ENCODE results near the gene SND1. TPM values are rescaled to one million over a fixed set of nuclear protein-coding genes. Genes with fewer than 3 reads are reported as not detected.
"Not testable (repeated sequence)": the region's sequence is repeated elsewhere in the genome, so short reads cannot be mapped to it uniquely, and the experiment has no call there.

SND1 gene
- polyA plus RNA-seq, 1 donor: 156 TPM

DNA sequence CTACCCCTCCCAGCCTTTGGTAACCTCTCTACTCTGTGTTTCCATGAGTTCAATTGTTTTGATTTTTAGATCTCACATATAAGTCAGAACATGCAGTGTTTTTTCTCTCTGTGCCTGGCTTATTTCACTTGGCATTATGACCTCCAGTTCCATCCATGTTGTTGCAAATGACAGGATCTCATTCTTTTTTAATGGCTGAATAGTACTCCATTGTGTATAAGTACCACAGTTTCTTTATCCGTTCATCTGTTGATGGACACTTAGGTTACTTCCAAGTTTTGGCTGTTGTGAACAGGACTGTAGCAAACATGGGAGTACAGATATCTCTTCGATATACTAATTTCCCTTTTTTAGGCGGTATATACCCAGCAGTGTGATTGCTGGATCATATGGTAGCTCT lies 237.7 kb downstream of the SND1 start:
- DNase-seq: no peak

- DNase-seq: no peak
These were observed 238.7 kb downstream of the SND1 start for GRCh38 chr7:127890726-127891125.

- DNase-seq: no peak
These were observed 239.2 kb downstream of the SND1 start for GRCh38 chr7:127891144-127891543.

GRCh38 chr7:127891854-127892438 lies 240.0 kb downstream of the SND1 start:
- DNase-seq: no peak

DNA sequence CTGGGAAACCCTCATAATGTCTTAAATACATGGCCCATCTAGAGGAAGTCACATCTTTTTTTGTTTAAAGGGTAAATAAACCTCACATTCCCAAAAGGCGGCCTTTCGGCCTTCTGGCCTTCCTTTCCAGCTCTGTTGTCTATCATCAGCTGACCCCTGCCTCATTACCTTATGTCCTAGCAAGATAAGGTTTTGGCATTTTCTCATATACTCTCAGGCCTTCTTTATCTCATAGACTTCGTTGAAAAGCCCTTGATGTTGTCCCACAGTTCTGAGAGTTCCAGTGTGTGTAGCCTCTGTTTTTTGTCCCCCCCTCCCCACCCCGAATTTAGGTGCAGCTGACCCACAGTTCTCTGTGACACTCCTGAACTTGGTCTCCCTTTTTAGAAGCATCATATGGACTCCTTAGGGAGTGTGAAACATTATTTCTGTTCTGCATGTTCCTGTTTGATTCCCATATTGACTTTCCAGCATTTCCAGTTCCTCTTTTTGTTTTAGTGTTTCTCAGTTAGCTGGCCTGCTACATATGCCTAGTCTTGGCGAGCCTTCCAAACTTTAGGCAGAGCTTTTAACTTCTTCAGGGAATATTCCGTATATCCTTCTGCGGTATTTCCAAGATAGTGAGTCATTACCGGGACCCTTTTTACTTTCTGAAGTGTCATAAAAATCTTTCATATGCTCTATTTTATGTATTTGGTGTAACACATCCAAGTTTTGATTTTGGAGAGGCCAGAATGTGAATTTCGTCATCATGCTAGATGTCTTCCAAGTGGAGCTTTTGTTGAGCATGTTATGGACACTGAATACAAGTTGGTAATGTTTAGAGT lies 240.7 kb downstream of the SND1 start:
- DNase-seq: no peak

GRCh38 chr7:127893547-127893946 lies 241.6 kb downstream of the SND1 start:
- DNase-seq: no peak

GRCh38 chr7:127894588-127894987 lies 242.6 kb downstream of the SND1 start:
- no peak for DNase-seq

DNA sequence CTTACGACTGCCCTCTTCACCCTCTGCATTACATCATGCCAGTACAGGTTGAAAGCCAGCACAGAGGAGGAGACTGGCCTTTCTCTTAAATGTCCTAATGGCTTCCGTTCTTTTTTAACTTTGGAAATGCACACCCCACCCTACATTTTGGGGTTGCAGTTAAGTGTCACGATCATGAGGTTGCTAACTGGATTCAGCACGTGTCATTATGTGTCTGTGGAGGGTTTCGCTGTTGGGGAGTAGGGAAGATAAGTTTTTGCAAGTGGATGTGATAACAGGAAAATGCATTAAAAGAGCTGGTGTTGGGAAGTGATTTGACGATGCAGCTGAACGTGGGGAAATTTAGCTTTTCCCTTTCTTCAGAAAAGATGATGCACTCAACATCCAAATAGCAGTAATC lies 243.4 kb downstream of the SND1 start:
- DNase-seq: no peak

DNA sequence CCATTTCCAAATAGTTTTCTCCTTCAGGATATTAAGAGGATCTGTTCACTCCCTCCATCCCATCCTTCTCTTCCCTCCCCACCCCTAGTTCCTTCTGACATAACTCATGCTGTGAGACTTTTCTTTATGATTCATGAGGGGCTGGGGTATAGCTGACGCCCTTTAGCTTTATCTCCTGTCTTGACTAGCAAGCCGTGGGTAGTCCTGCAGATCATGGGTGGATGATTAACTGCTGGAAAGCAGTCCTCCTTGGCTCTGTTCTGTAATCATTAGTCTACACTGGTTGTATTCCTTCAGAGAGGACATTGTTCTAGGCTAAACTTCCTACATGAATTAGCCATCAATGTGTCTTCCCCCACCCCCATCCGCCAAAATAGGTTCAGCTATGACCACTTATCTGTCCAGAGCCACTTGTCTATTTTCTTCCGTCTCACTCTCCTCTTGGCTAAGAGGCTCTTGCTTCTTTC lies 243.9 kb downstream of the SND1 start:
- DNase-seq: no peak

- DNase-seq: no peak
These were observed 244.7 kb downstream of the SND1 start for GRCh38 chr7:127896659-127897058.

DNA sequence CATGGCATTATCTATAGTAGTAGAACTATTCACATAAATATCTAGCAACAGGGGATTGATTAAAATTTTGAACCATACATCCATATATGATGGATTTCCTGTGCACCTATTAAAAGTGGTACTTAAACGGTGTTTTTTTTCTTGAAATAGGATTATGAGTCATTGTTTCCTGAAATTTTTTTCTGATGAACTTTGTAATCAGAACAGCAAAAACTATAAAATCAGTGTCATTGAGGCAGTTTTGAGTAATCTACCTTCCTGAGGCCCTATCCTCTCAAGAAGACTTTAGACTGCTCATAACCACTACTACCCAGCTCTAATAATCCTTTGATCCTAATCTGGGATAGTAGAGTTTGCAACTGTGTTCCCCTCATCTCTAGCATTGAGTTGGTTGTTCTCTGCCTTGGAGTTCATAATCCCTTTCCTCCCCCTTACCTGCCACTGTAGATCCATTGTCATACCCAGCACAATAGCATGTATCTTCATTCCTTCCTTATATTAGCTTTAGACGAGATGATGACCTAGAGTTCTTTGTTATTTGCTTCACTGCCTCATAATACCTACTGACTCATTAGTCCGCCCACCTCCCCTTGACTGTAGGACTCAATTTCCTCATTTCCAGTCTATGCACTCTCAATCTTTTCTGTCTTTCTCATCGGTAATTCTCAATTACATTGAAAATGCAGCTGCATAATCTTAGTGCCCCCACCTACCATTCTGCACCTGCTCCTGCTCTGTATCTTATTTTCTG lies 245.9 kb downstream of the SND1 start:
- DNase-seq: no peak

DNA sequence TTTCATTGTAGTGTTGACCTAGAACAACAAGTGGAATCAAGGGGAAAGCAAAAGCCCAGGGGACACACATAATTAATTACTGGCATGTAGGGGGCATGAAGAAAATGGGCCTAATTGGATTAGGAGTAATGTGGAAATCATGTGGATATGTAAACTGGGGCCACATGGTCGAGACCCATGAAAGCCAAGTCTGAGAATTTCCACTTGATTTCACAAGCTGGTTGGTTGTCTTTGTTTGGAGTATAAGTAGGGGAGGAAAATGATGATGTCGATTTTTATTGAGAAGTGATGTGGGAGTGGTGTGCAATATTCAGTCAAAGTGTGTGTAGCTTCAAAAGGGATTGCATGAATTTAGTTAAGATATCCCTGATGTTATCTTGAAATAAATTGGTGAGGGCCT lies 247.4 kb downstream of the SND1 start:
- no peak for DNase-seq

DNA sequence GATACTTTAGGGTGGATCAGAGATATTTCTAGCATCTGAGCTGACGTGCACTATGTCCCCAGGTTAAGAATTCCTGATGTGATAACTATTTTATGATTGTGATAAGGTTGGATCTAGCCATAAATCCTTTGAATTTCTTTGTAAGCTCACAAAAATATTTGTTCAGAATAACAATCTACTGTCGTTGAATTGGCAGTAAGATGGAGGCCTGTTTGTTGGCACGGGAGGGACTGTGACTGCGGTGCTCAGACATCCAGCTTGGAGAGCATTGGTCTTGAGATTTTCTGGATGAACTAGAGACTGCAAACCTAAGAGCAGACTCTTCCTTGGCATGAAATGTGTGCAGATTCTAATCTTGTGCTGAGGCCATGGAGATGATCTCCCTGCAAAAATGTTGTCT lies 248.1 kb downstream of the SND1 start:
- DNase-seq: no peak

DNA sequence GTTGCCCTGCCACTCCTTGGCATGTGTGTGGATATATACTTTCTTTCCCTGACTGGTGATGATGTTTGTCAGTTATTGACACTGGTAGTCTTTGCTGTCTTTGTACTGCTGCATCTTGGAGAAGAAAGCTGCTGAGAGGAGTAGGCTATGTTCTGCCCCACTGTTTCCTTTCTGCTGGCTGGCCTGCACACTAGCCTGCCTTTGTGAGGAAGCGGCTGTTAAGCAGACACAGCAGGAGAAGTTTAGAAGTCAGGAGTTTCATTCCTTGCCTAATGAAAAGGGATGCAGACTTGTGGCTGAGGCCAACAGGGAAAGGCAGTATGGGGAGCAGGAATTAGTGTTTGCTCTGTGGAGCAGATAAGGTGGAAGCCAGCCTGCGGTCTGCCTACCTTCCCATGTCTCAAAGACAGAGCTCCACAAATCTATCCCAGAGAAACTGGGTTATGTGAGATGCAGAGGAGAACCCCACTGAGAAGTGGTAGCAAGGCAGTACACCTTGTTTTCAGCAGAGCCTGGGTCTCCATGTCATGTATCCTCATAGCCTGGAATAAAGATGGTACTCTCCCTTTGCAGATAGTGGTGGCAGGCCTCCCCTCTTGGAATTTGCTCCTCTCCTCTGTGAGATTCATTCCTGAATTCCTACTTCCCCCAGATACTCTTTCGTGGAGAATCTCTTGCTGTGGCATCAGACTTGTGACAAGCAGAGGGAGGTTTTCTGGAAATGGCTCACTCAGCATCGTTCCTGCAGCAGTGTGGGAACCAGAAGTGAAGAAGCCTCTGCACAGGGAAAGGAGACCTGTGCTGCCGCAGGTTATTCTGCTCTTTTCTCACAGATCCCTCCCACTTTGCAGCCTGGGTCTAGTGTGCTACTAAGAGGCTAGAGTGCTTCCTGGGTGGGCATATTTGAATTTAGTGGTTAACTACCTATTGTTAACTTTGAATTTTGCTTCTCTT lies 249.0 kb downstream of the SND1 start:
- DNase-seq: no peak

DNA sequence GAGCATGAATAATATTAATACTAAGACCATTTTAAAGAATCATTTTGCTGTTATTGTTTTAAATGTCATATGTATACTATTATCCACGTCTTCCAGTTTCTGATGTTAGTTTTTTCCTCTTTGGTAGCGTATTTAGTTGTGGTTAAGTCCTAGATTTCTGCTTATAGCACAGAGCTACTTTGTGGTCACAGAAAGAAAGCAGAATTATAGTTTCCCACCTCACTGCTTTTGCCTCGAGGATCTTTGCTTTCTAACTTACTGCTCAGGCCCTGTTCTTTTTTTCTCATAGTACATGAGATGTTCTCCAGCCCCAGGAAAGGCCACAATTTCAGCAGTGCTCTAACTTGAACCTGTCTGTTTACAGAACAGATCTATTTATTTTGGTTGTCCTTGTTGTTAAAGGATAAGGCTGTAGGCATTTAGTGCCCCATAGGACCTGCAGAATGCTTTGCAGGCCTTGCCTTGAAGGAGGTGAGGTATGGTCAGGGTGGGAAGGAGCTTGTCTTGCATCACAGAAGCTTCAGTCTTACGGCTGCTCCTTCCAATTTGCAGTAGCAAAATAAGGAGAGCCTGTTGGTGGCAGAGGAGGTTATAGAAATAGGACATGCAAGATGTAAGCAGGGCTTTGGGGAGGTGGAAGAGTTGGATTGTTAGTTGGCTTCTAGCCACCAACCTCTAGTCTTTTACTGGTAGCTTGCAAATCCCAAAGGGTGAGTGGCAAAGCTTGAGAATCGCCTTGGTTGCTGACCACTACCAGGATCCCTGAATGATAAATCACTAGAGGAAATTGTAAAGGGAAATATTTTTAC lies 250.1 kb downstream of the SND1 start:
- no peak for DNase-seq

- DNase-seq: not testable (repeated sequence)
These were observed 250.8 kb downstream of the SND1 start for GRCh38 chr7:127902753-127903152.

GRCh38 chr7:127903892-127904669 lies 252.1 kb downstream of the SND1 start:
- DNase-seq: no peak

GRCh38 chr7:127904670-127904985 lies 252.6 kb downstream of the SND1 start:
- no peak for DNase-seq

DNA sequence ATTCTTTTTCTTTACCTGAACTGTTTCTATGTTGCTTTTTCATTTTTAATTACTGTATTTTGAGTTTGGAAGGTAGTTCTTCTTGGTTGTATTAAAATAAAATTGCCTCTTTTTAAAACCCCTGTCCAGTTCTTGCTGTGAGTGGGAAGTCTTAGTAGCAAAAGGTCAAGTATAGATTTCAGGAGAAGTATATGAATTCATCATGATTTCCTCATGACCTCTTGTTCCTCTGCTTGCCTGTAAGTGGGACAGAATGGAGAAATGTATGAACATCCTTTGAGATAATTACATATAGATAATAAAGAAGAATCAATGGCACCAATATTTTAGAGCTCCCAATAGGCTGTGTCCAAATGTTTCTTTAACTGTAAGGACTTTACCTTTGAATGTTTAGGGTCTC lies 253.0 kb downstream of the SND1 start:
- no peak for DNase-seq

Measured in left kidney (tissue), 2 donors.